A673 (cell line): Measurements from ENCODE around the gene SDCCAG8. TPM values are rescaled to one million over a fixed set of nuclear protein-coding genes. Genes with fewer than 3 reads are reported as not detected.

ENCODE experiments used
- BruUV-seq: library from RNA; stranded (reverse); fragments of 400-500 nt; replicated peaks from 2 replicates; lab custom pipeline; 2021; lab: Mats Ljungman, UMichigan
- CTCF ChIA-PET: fragments of 300-600 bp; sonication (Branson Sonifier 250); formaldehyde crosslinking; loops from one replicate; lab custom pipeline; 2022; ENCODE audit warnings: antibody characterized with exemption; lab: Charles Lee
- POLR2A ChIA-PET: fragments of 300-600 bp; sonication (Branson Sonifier 250); formaldehyde crosslinking; loops from one replicate; lab custom pipeline; 2022; ENCODE audit warnings: antibody characterized with exemption; ENCODE audit not compliant: low non-redundant PET; lab: Charles Lee
- DNase-seq: peaks from one replicate; pipeline ENCODE4 v3.0.0-alpha.2; 2015; ENCODE audit warnings: low spot score
- H3K27ac ChIP-seq: fragments of 200-600 bp; sonication (generic); 2 replicates; pipeline ENCODE4 v1.5.1; 2016; ENCODE audit warnings: mixed run types, low read depth, mild to moderate bottlenecking, mixed read lengths, antibody characterized with exemption, low read length; ENCODE audit not compliant: poor library complexity, severe bottlenecking
- H3K27me3 ChIP-seq: fragments of 200-600 bp; sonication (generic); replicated peaks from 2 replicates; pipeline ENCODE4 v1.6.1; 2017; ENCODE audit warnings: mixed run types, low read depth, mild to moderate bottlenecking, mixed read lengths, antibody characterized with exemption, low read length; ENCODE audit not compliant: insufficient read depth, poor library complexity
- H3K36me3 ChIP-seq: fragments of 200-600 bp; sonication (generic); 2 replicates; pipeline ENCODE4 v1.6.1; 2016; ENCODE audit warnings: mixed run types, mild to moderate bottlenecking, mixed read lengths, antibody characterized with exemption, low read length; ENCODE audit not compliant: insufficient read depth, poor library complexity, severe bottlenecking
- H3K4me1 ChIP-seq: fragments of 200-600 bp; sonication (generic); 2 replicates; pipeline ENCODE4 v1.6.1; 2017; ENCODE audit warnings: mixed run types, mild to moderate bottlenecking, mixed read lengths, antibody characterized with exemption, low read length; ENCODE audit not compliant: insufficient read depth, poor library complexity, severe bottlenecking
- H3K4me3 ChIP-seq: fragments of 200-600 bp; sonication (generic); 2 replicates; pipeline ENCODE4 v1.5.1; 2016; ENCODE audit warnings: low read depth, mixed run types, mild to moderate bottlenecking, mixed read lengths, low read length; ENCODE audit not compliant: poor library complexity, severe bottlenecking
- H3K9me3 ChIP-seq: fragments of 200-600 bp; sonication (generic); 2 replicates; pipeline ENCODE4 v1.6.1; 2016; ENCODE audit warnings: mixed run types, low read depth, mild to moderate bottlenecking, mixed read lengths, antibody characterized with exemption, low read length; ENCODE audit not compliant: poor library complexity, severe bottlenecking
- CTCF ChIP-seq: fragments of 300-800, 200-600 bp; sonication (generic); conservative IDR thresholded peaks from 2 replicates; pipeline ENCODE4 v1.5.1; 2017; ENCODE audit warnings: low read depth, mild to moderate bottlenecking, antibody characterized with exemption, low read length, moderate library complexity, mixed read lengths
- EZH2 ChIP-seq: fragments of 200-600 bp; sonication (generic); IDR thresholded peaks from 2 replicates; pipeline ENCODE4 v1.6.1; 2017; ENCODE audit warnings: borderline replicate concordance, low read depth, mild to moderate bottlenecking, mixed read lengths, antibody characterized with exemption, low read length; ENCODE audit not compliant: poor library complexity, severe bottlenecking
- intact Hi-C: fragments of 100-400 bp; cut with micrococcal nuclease; formaldehyde crosslinking; loops from one replicate; pipeline ENCODE4 v1.10.0; 2022; ENCODE audit not compliant: unreplicated experiment
- total RNA-seq: library from RNA; stranded (reverse); gene quantifications from 2 replicates; pipeline ENCODE4 v1.2.3, GENCODE V29; 2021

Gene SDCCAG8
- total RNA-seq, 1 experiment from 2014 or later, result 9.1 TPM

- ChIA-PET POLR2A (no interaction called here), CTCF (no interaction called here)
- Histone ChIP-seq H3K27me3 (no peaks in the 10 kb centered on the region), H3K27ac (no peak overlapping the region), H3K4me1 (no peaks in the 10 kb centered on the region), H3K36me3 (no peaks in the 10 kb centered on the region), H3K4me3 (no peak overlapping the region), H3K9me3 (no peaks in the 10 kb centered on the region)
- BruUV-seq, result no TSS peak
- TF ChIP-seq CTCF (no peak), EZH2 (no peak)
- intact Hi-C loops, result no loop called here
- DNase-seq, result no peak
Observed at GRCh38 chr1:243514927-243515326, 259.1 kb downstream of the SDCCAG8 start.

- ChIA-PET POLR2A (no interaction called here), CTCF (no interaction called here)
- Histone ChIP-seq H3K9me3 (no peaks in the 10 kb centered on the region), H3K27me3 (no peaks in the 10 kb centered on the region), H3K4me1 (no peaks in the 10 kb centered on the region), H3K27ac (no peak overlapping the region), H3K36me3 (no peaks in the 10 kb centered on the region), H3K4me3 (no peak overlapping the region)
- DNase-seq, result no peak
- intact Hi-C loops, result no loop called here
- BruUV-seq, result no TSS peak
- TF ChIP-seq EZH2 (no peak), CTCF (no peak)
Observed at GRCh38 chr1:243520831-243521230, 265.0 kb downstream of the SDCCAG8 start.

- Histone ChIP-seq H3K27ac (no peak overlapping the region), H3K4me1 (no peaks in the 10 kb centered on the region), H3K27me3 (no peaks in the 10 kb centered on the region), H3K4me3 (no peak overlapping the region), H3K36me3 (no peaks in the 10 kb centered on the region), H3K9me3 (no peaks in the 10 kb centered on the region)
- intact Hi-C loops, result no loop called here
- ChIA-PET POLR2A (no interaction called here), CTCF (no interaction called here)
- TF ChIP-seq CTCF (no peak), EZH2 (no peak)
- no peak for DNase-seq
- no TSS peak for BruUV-seq
Observed at GRCh38 chr1:243523766-243524165, 267.9 kb downstream of the SDCCAG8 start.
